K562 (cell line): ENCODE measurements around the gene ALS2.

Experiments
- FOXO4 ChIP-seq: fragments of 450-650 bp; formaldehyde crosslinking; IDR thresholded peaks from 2 replicates; pipeline ENCODE4 v1.4.0; 2020; ENCODE audit warnings: mild to moderate bottlenecking, moderate library complexity
- HMG20A ChIP-seq: fragments of 450-650 bp; formaldehyde crosslinking; conservative IDR thresholded peaks from 2 replicates; pipeline ENCODE4 v1.4.0; 2020; ENCODE audit warnings: mild to moderate bottlenecking, mixed read lengths
- MEF2A ChIP-seq: IDR thresholded peaks from 2 replicates; pipeline ENCODE4 v1.6.1; 2011; ENCODE audit warnings: low read depth, mild to moderate bottlenecking, low read length, moderate library complexity; ENCODE audit not compliant: control insufficient read depth
- MXI1 ChIP-seq: IDR thresholded peaks from 2 replicates; pipeline ENCODE4 v1.6.1; 2011; ENCODE audit warnings: low read depth, mild to moderate bottlenecking, improper control_type of control experiment, low read length

- TF ChIP-seq HMG20A (CRISPR knock-in tag) (no peak), FOXO4 (CRISPR knock-in tag) (no peak), MXI1 (no peak), MEF2A (no peak)
Observed at GRCh38 chr2:201758234-201758633, 22.5 kb downstream of the ALS2 start.
